HG02884 (cell line): ENCODE data around the gene CFI.
A peak's percentile ranks its signal among the peaks of the same experiment; 100 is the strongest.

Experiments
- ATAC-seq: cut with Tn5 transposase; IDR thresholded peaks from one replicate; pipeline ENCODE4 v1.9.1; 2021; ENCODE audit warnings: mild to moderate bottlenecking, moderate library complexity; ENCODE audit not compliant: unreplicated experiment

Gene CFI

DNA sequence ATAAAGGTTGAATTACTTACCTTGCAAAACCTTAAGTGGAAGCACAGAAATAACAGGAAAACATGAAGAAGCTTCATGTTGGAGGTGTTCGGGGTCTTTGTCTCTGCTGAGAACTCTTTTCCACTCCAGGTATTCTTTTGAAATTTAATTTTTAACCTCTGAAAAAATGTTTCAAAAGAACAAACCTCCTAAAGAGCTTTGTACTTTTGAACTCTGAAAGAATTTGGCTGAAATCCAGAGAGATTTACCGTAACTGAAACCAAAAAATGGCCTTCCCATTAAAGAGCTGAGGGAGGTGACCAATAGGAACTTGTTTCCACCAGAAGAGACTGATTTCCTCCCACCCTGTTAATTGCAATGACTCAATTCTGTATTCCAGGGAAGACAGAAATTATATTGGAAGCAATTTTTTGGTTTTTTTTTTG, at the start of gene CFI:
Gene CFI (minus strand): TSS at position 105 of the 425 bp plus-strand sequence. CDS start 28 bp downstream, at position 77.
- no peak for ATAC-seq

DNA sequence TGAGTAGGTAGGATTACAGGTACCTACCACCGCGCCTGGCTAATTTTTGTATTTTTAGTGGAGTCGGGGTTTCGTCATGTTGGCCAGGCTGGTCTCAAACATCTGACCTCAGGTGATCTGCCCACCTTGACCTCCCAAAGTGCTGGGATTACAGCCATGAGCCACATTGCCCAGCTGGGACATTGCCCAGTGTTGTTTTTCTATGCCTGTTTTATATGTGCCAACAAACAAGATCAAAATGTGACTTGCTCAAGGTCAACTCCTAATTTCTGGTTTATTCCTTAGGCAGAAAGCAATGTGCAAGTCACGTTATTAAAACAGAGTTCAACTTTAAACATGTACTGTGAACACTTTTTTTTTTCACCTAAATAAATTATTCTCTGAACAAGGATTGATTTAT, 48.8 kb upstream of the CFI start:
- no peak for ATAC-seq

DNA sequence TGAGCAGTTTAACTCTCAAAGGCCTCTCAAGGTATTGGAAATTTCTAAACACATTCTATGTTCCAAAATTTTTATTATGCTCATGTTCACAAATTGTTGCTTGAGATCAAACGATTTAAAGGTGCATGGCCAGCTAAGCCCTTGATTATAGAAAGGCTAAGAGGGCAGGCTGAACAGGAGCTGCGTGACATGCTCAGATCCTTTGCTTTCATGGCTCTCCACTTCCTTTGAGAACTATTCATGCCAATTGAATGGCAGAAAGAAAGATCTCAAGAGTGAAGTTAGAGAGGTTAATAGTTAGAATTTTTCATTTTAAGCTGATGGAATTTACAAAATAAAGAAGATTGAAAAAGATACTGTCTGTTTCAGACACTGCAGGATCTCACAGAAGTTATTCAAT, 46.7 kb upstream of the CFI start:
- ATAC-seq = no peak

DNA sequence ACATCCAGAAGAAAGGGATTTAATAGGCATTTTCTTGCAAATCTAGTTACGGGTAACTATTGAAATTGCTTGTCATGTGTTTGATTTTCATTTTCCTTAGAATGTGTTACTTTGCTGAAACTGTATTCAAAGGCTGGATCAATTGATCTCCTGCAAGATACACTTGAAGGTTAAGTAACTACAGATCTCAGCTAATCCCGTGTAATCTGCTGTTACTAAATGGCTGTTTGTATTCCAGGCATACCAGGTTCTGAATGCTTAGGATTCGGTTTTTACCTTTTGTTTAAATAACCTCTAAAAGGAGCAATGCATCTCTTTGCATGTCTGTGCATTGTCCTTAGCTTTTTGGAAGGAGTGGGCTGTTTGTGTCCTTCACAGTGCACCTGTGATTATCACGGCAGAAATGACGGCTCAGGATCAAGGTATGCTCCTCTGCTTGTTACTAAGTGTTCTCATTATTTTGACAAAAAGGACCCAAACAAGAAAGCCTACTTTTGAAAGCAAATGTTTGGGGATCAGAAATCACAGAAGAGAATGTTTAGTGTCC, 46.2 kb upstream of the CFI start, which contains the start of gene LRIT3:
Gene LRIT3 (plus strand): TSS at position 212 of the 547 bp plus-strand sequence. CDS start 95 bp downstream, at position 307.
- ATAC-seq = no peak

DNA sequence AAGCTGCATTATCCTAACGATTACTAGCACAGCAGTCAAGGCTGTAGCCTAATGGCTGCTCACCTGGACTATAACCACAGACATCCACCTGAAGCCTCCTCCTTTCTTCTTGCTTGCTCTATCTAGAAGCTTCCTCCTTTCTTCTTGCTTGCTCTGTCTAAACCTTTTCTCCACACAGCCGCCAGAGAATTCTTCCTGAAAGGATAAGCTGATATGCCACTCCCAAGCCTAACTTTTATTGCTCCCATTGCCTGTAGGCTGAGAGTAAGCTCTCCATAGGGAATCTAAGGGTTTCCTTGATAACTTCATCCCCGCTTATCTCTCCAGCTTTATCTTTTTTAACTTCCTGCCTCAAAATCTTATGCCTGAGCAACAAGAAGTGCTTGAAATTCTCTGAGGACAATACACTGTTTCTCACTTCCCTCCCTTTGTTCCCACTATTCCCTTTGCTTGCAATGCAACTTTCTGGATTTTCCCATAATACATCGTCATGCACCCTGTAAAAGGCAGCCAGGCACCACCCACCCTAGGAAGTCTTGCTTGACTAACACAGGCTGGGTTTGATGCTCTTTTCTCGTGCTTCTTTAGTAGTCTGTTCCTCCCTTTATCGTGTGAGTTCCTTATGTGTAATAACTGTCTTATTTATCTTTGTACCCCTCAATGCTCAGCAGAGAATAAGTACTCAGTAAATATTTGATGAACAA, 44.7 kb upstream of the CFI start:
- no peak for ATAC-seq

DNA sequence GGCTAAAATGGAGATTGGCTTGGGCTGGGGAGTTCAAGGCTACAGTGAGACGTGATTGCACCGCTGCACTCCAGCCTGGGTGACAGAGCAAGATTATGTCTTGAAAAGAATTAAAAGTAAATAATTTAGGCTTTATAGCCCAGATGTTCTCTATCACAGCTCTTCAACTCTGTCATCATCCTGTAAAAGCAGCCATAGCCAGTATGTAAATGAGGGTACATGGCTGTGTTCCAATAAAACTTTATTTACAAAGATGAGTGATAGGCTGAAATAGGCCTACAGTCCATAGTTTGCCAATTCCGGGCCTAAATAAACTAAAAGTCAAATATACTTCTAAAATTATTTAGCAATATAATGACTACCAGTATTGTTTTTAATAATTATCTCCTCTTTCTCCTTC, 35.2 kb upstream of the CFI start:
- ATAC-seq = no peak

DNA sequence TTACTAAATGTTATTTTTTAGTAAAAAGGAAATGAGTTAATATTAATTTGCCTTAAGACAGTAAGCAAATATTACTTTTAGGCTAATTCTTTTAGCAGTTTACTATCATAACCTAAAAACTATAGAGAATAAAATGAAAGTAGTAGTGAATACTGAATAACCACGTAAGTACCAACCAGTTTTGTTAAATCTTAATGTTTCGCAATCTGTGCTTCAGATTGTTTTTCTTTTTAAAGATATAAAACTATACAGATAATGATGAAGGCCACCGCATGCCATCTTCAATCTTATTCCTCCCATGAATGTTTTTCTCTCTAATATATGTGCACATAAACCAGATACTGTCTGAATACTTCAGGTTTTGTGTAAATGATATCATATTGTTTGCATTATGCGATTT, 32.0 kb upstream of the CFI start:
- ATAC-seq = no peak

DNA sequence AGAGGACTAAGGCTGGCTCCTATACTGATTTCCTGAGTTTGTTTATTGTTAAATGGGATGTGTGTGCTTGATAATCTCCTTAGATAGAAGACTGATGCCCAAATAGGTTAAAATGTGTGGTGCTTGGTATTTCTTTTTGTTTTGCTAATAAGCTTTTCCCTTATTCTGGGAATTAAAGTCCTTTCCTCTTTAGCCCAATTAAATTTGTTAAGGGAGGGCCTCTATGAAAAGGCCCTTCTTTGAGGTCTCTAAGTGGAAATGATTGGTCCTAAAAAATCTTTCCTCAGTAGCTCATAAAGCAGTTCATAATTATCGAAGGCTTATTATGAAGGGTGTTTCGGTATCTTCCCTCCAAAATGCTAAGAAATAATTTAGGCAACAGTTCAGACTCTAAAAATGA, 25.9 kb upstream of the CFI start, which contains the start of gene RRH:
Gene RRH (plus strand): TSS at position 301 of the 400 bp plus-strand sequence. CDS start 56 bp downstream, at position 357.
- no peak for ATAC-seq

DNA sequence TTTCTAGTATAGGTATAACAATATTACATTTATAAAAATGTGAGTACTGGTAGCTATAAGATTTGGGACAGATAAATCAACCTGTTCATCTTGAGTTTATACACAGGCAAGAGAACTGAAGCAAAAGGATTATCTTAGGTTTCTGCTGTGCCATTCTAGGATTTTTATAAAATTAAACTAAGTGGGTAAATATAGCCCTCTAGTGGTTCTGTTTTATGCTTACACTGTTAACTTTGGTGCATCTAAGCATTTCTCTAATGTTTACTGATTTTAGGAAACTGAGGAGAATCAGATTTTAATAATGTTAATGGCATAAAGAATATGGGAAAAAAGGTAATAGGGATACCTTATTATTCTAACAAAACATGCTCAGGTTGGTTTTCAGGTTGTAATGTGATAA, 24.9 kb upstream of the CFI start:
- peak; percentile 60 for ATAC-seq

DNA sequence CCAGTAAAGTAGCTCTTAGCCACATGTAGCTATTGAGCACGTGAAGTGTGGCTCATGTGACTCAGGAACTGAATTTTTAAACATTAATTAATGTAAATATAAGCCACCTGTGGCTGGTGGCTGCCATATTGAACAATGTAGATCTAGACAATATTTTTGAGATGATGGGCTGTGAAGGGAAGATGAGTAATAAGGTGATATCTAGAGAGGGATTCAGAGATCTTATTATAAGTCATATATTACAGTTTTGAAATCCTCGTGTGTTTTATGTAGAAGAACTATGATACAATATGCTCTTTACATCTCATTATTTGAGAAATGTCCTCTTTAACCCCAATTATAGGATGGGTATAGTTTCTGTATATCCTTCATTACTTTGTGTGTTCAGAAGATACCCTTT, 19.4 kb upstream of the CFI start:
- ATAC-seq = no peak

DNA sequence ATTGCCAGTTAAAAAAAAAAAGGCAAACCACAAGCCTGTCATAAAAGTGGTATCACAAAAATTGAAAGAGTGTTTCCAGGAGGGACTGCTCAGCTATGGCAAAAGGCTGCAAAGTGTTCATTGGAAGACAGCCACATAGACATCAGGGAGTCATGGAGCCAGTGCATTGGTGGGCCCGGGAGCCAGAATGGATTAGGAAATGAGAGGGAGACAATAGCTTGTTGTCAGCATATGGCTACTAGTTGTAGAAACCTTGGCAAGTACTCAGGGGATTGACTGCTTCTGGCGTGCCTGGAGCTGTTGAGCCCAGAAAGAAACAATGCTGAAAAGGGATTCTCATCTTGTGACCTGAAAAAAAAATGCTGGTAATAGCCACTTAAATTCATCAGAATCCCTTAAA, 18.8 kb upstream of the CFI start:
- ATAC-seq = no peak

DNA sequence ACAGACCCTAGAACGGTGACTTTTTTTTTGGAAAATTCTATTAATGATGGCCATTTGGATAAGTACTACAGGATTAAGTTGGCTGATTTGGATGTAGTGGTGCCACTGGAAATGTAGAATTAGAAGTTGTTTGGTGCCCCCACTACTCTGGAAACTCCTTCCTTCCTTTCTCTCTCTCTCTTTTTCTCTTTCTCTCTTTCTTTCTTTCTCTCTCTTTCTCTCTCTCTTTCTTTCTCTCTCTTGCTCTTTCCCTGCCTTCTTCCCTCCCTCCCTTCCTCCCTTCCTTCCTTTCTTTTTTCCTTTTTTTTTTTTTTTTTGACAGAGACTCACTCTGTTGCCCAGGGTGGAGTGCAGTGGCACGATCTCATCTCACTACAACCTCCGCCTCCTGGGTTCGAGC, 16.5 kb upstream of the CFI start:
- ATAC-seq = no peak

DNA sequence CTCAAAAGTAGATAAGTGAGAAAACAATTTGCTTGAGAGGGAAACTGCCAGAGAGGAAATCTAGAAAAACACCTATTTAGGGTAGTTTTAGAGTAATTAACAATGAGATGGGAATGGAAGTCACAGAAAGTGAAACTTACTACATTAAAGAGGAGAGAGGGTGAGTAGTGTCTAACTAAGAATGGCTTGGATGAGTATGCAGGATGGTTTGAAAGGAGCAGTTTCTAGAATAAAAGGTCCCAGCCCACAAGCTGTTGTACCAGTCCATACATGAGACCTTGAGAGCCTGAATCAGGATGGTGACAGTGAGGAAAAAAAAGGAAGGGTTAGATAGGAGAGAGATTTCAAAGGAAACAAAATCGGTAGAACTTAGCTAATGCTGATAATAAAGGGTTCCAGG, 15.1 kb upstream of the CFI start:
- ATAC-seq = no peak

DNA sequence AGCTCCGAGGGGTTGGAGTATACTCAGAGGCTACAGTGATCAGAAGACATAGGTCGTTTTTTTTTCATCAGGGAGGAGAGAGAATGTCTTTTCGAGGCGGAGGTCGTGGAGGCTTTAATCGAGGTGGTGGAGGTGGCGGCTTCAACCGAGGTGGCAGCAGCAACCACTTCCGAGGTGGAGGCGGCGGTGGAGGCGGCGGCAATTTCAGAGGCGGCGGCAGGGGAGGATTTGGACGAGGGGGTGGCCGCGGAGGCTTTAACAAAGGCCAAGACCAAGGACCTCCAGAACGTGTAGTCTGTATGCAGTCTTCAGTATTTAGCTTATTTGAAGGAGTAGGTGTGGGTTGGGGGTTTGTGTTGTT, 14.3 kb upstream of the CFI start:
- no peak for ATAC-seq

DNA sequence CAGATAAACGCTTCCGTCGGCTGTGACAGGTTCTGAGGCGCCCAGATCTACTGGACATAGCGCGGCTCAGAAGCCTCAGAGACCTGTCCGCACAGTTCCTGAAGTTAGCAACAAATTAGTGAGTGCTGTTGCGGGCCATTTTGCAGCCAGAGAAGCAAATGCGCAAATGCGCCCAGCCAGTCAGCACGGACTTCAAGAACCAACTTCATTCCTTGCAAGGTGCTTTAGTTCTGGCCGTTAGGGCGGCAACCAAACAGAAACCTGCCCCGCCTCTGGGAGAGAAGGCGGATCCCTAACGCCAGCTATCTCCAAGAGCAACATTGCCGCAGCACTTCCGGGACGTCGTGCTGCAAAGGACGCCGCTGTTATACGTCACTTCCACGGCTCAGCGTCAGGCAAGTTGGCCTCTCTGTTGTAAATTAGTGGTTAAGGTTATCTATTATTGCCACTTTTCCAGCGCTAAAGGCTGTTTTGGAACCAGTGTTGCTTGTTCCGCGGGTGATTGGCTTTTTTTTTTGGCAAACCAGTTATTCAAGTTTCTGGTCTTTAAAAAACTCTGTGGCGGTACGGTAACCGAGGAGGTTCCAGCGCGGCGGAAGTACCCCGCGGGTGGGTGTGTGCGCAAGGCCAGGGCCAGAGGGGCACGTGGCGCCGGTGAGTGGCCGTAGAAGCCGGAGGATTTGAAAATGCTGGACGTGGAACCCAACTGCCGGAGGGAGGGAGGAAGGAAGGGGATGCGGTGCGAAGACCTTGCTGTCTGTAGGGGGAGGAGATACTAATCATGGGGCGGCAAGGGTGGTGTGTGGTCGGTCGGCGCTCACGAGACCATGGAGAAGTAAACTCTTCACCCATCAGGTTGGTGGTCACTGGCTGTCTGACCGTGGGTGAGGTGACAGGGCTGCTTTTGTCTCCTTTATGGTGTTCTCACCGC, 13.6 kb upstream of the CFI start, which contains the start of gene GAR1:
Gene GAR1 (plus strand): TSS at position 612 of the 931 bp plus-strand sequence. CDS start 403 bp downstream, outside the sequence.
- ATAC-seq = peak; percentile 99

DNA sequence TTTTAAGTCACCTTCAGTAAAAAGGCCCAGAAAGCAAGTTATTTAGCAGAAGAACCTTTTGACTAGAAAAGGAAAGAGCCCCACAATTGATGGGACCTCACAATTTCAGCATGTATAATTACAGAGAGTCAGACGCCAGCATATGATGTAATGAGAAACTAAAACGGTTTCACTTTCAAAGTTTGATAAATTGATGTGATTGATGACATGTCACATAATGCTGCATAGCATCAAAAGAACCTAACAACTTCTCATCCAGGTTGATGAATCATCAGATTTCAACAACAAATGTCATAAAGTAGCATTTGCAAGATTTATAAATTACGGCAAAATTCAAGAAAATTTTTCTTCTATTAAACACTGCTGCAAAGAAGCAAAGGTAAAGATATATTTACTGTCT, 9.9 kb upstream of the CFI start:
- ATAC-seq = no peak

DNA sequence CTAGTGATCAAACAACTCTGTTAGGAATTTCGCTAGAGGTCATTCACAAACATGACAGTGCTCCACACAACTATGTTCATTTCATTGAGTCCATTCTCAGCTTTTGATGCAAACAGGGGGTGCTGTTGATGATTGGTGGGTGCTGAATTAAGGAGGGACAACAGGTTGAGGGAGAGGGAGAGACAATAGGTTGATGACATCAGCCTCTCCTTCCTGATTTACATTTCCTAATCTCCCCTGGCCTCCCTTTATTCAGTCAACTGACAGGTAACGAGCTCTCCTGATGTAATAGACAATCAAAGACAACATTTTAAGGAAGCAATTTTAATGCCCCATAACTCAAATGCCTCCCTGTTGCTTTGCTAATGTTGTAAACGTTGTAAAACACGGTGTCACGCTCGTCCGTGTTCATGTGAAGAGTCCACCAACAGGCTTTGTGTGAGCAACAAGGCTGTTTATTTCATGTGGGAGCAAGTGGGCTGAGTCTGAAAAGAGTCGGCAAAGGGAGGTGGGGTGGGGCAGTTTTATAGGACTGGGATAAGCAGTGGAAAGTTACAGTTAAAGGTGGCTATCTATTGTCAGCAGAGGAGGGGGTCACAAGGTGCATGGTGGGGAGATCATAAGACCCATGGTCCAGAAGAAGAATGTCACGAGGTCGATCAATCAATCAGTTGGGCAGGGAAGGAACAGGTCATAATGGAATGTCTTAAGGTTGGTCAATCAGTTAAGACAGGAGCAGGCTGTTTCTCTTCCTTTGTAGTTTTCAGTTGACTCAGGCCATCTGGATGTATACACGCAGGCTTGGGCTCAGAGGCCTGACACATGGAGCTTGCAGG, 9.0 kb upstream of the CFI start:
- no peak for ATAC-seq

DNA sequence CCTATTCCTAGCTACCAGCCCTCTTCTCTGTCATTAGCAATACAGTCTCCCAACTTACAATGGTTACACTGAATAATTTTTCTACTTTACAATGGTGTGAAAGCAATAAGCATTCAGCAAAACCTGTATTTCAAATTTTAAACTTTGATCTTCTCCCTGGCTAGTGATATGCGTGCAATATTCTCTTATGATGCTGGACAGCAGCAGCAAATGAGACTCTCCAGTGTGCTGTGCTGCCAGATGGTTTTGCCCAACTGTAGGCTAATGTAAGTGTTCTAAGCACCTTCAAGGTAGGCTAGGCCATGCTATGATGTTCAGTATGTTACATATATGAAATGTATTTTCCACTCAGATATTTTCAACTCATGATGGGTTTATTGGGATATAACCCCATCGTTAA, 7.9 kb upstream of the CFI start:
- no peak for ATAC-seq

DNA sequence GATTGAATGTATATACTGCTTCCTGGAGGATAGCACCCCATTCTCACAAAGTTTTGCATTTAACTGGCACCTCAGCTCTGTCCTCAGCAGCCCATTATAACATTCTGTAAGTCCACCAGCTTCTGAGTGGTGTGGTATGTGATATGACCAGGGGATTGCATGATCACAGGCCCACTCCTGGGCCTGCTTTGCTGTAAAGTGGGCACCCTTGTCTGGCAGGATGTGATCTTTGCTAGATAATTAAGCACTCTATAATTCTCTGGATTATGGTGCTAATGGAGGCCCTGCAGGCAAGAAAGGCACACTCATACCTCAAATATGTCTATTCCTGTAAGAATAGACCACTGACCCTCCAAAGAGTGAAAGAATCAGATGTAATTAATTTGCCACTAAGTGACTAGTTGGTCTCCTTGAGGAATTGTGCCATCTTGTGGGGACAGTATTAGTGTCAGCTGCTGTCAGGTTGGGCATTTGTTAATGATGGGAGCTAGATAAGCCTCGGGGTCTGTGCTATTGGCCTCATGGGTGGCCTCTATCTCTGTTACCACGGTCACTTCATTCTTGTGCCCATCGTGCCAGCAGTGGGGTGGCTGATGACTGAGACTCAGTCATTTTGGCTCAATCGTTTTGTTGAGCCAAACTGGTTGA, 2.2 kb upstream of the CFI start:
- ATAC-seq = no peak

DNA sequence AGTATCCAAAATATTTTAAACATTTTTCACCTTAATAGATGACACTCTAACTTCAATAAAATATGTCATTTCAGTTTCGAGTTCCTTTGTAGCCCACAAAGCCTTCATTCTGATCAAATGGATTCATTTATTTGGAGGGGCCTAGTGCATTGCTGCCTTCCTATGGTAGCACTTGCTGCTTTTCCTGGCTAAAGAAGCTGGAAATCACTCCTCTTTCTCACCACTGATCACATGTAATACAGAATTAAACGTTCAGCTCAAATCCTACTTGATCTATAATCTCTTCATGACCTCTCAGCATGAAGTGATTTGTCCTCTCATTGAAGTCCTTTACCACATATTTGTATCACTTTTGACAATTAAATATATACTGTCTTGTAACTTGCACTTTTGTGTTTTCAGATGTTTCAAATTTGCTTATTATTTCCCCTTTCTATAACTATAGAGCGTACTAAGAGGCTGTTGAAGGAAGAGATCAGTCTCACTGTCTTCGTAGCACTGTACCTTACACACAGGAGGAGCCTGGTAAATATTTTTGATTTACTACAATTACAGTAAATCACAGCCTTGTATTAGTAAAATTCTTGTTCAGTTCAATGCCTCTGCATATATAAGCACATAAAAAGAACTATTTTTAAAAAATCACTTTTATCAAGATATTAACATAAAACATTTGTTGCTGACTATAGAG, 555 bp downstream of the CFI start:
- no peak for ATAC-seq
